Neural progenitor cell (in vitro differentiated cells): ENCODE data around the gene ARHGAP15. TPM values are rescaled to one million over a fixed set of nuclear protein-coding genes. Genes with fewer than 3 reads are reported as not detected.

Experiments
- DNase-seq: peaks from one replicate; pipeline ENCODE4 v3.0.0-alpha.2; 2016; ENCODE audit warnings: low spot score
- H2AFZ ChIP-seq: fragments of 200-600 bp; sonication (generic); replicated peaks from 2 replicates; pipeline ENCODE4 v1.6.1; 2016; ENCODE audit warnings: antibody characterized with exemption
- H3F3A ChIP-seq: fragments of 200-600 bp; sonication (generic); 2 replicates; pipeline ENCODE4 v1.6.1; 2016; ENCODE audit warnings: antibody characterized with exemption, low read depth
- H3K27ac ChIP-seq: fragments of 200-600 bp; sonication (generic); 2 replicates; pipeline ENCODE4 v1.5.1; 2016; ENCODE audit warnings: mild to moderate bottlenecking
- H3K27me3 ChIP-seq: fragments of 200-600 bp; sonication (generic); 2 replicates; pipeline ENCODE4 v1.6.1; 2016; ENCODE audit warnings: mild to moderate bottlenecking, moderate library complexity
- H3K36me3 ChIP-seq: fragments of 200-600 bp; sonication (generic); 2 replicates; pipeline ENCODE4 v1.5.1; 2016
- H3K4me1 ChIP-seq: fragments of 200-600 bp; sonication (generic); 2 replicates; pipeline ENCODE4 v1.6.1; 2016; ENCODE audit warnings: mixed run types
- H3K4me2 ChIP-seq: fragments of 200-600 bp; sonication (generic); 2 replicates; pipeline ENCODE4 v1.6.1; 2016
- H3K4me3 ChIP-seq: fragments of 200-600 bp; sonication (generic); 2 replicates; pipeline ENCODE4 v1.5.1; 2016
- H3K79me2 ChIP-seq: fragments of 200-600 bp; sonication (generic); 2 replicates; pipeline ENCODE4 v1.6.1; 2016; ENCODE audit warnings: low read depth
- H3K9ac ChIP-seq: fragments of 200-600 bp; sonication (generic); 2 replicates; pipeline ENCODE4 v1.6.1; 2016
- H3K9me3 ChIP-seq: fragments of 200-600 bp; sonication (generic); 2 replicates; pipeline ENCODE4 v1.5.1; 2016; ENCODE audit warnings: low read depth
- H4K20me1 ChIP-seq: fragments of 200-600 bp; sonication (generic); 2 replicates; pipeline ENCODE4 v1.6.1; 2016; ENCODE audit warnings: low read depth
- H3K27ac Mint-ChIP-seq: 3 replicates; pipeline ENCODE4 v1.8.0; 2021; ENCODE audit warnings: mixed read lengths
- H3K27me3 Mint-ChIP-seq: 2 replicates; pipeline ENCODE4 v1.8.0; 2022; ENCODE audit warnings: low read depth, mild to moderate bottlenecking, inconsistent platforms, moderate library complexity, mixed read lengths; ENCODE audit not compliant: insufficient read depth
- H3K36me3 Mint-ChIP-seq: 3 replicates; pipeline ENCODE4 v1.8.0; 2021; ENCODE audit warnings: mixed read lengths
- H3K4me1 Mint-ChIP-seq: 3 replicates; pipeline ENCODE4 v1.8.0; 2021; ENCODE audit warnings: mixed read lengths
- H3K4me3 Mint-ChIP-seq: 3 replicates; pipeline ENCODE4 v1.8.0; 2021; ENCODE audit warnings: mild to moderate bottlenecking, moderate library complexity, mixed read lengths
- H3K9me3 Mint-ChIP-seq: 3 replicates; pipeline ENCODE4 v1.8.0; 2020; ENCODE audit warnings: mixed read lengths
- CTCF ChIP-seq: fragments of 200-600 bp; sonication (generic); IDR thresholded peaks from 2 replicates; pipeline ENCODE4 v1.5.1; 2017; ENCODE audit warnings: antibody characterized with exemption, mild to moderate bottlenecking
- EZH2 ChIP-seq: fragments of 200-600 bp; sonication (generic); IDR thresholded peaks from 2 replicates; pipeline ENCODE4 v1.6.1; 2017; ENCODE audit warnings: antibody characterized with exemption, mild to moderate bottlenecking, moderate library complexity
- EZH2phosphoT487 ChIP-seq: fragments of 200-600 bp; sonication (generic); IDR thresholded peaks from 2 replicates; pipeline ENCODE4 v1.6.1; 2017; ENCODE audit warnings: antibody characterized with exemption
- total RNA-seq: library from RNA; depleted of rRNA; stranded (reverse); fragments of >200 nt; gene quantifications from 2 replicates; pipeline ENCODE4 v1.2.3, GENCODE V29; 2015; ENCODE audit warnings: low replicate concordance

Gene ARHGAP15
- total RNA-seq, 1 donor from 2014 or later: 5.9 TPM

GRCh38 chr2:143420313-143420712, 291.1 kb downstream of the ARHGAP15 start:
- TF ChIP-seq EZH2phosphoT487: no peak
- no peak for TF ChIP-seq CTCF
- no peak for TF ChIP-seq EZH2
- H3K36me3 Mint-ChIP-seq: no peaks in the 10 kb centered on the region

GRCh38 chr2:143422681-143423080, 293.5 kb downstream of the ARHGAP15 start:
- H3K36me3 ChIP-seq: no peaks in the 10 kb centered on the region
- no peaks in the 10 kb centered on the region for H3F3A ChIP-seq
- no peaks in the 10 kb centered on the region for H3K36me3 Mint-ChIP-seq
- no peak overlapping the region for H3K27ac ChIP-seq
- H3K4me1 ChIP-seq: no peaks in the 10 kb centered on the region
- H3K9ac ChIP-seq: no peak overlapping the region
- no peaks in the 10 kb centered on the region for H3K27me3 Mint-ChIP-seq
- no peaks in the 10 kb centered on the region for H4K20me1 ChIP-seq
- no peaks in the 10 kb centered on the region for H3K4me1 Mint-ChIP-seq
- no peak overlapping the region for H2AFZ ChIP-seq
- TF ChIP-seq CTCF (no peak), EZH2 (no peak), EZH2phosphoT487 (no peak)
- no peak for DNase-seq
- H3K9me3 ChIP-seq: no peaks in the 10 kb centered on the region
- no peak overlapping the region for H3K4me3 ChIP-seq
- no peak overlapping the region for H3K4me3 Mint-ChIP-seq
- H3K9me3 Mint-ChIP-seq: no peaks in the 10 kb centered on the region
- H3K79me2 ChIP-seq: no peaks in the 10 kb centered on the region
- H3K4me2 ChIP-seq: no peak overlapping the region
- no peaks in the 10 kb centered on the region for H3K27me3 ChIP-seq
- H3K27ac Mint-ChIP-seq: no peak overlapping the region

More at GRCh38 chr2:143420313-143420712, 291.1 kb downstream of the ARHGAP15 start:
- no peaks in the 10 kb centered on the region for H3K27me3 ChIP-seq
- Mint-ChIP-seq H3K4me3 (no peak overlapping the region), H3K9me3 (no peaks in the 10 kb centered on the region), H3K27me3 (no peaks in the 10 kb centered on the region), H3K27ac (no peak overlapping the region), H3K4me1 (no peaks in the 10 kb centered on the region)
- no peak overlapping the region for H3K4me3 ChIP-seq
- no peak overlapping the region for H3K9ac ChIP-seq
- H3K27ac ChIP-seq: no peak overlapping the region
- no peak for DNase-seq
- H3K4me1 ChIP-seq: no peaks in the 10 kb centered on the region
- no peaks in the 10 kb centered on the region for H4K20me1 ChIP-seq
- H3K79me2 ChIP-seq: no peaks in the 10 kb centered on the region
- no peak overlapping the region for H2AFZ ChIP-seq
- no peak overlapping the region for H3K4me2 ChIP-seq
- peaks cover 3% of the 10 kb centered on the region for H3K36me3 ChIP-seq
- no peaks in the 10 kb centered on the region for H3F3A ChIP-seq
- no peaks in the 10 kb centered on the region for H3K9me3 ChIP-seq

- Mint-ChIP-seq H3K27me3 (no peaks in the 10 kb centered on the region), H3K4me3 (no peak overlapping the region)
- H3K27me3 ChIP-seq: no peaks in the 10 kb centered on the region
Observed at GRCh38 chr2:143425896-143426295, 296.7 kb downstream of the ARHGAP15 start.

More at GRCh38 chr2:143425896-143426295, 296.7 kb downstream of the ARHGAP15 start:
- Histone ChIP-seq H3K4me3 (no peak overlapping the region), H3K36me3 (no peaks in the 10 kb centered on the region), H3F3A (no peaks in the 10 kb centered on the region), H3K79me2 (no peaks in the 10 kb centered on the region), H3K9ac (no peak overlapping the region), H2AFZ (no peak overlapping the region), H4K20me1 (no peaks in the 10 kb centered on the region), H3K4me1 (no peaks in the 10 kb centered on the region), H3K27ac (no peak overlapping the region), H3K4me2 (no peak overlapping the region), H3K9me3 (no peaks in the 10 kb centered on the region)
- Mint-ChIP-seq H3K9me3 (no peaks in the 10 kb centered on the region), H3K27ac (no peak overlapping the region), H3K36me3 (no peaks in the 10 kb centered on the region), H3K4me1 (no peaks in the 10 kb centered on the region)
- no peak for TF ChIP-seq EZH2phosphoT487
- no peak for TF ChIP-seq CTCF
- TF ChIP-seq EZH2: no peak
- DNase-seq: no peak
